Right cardiac atrium (tissue), 5 donors: Measurements from ENCODE around the gene RC3H2. TPM values are rescaled to one million over a fixed set of nuclear protein-coding genes. Genes with fewer than 3 reads are reported as not detected.

Experiments
- ATAC-seq, 2 donors: fragments of 200-7000 bp; cut with Tn5 transposase; one replicate each; pipeline versions ENCODE4 v1.8.0 to v1.9.1; 2020; ENCODE audit warnings: moderate library complexity in 2 of 2, mild to moderate bottlenecking in 1 of 2
- DNase-seq, 3 donors: peaks; one replicate each; pipeline ENCODE4 v3.0.0-alpha.2; 2020
- H3K27ac ChIP-seq: one replicate; pipeline ENCODE4 v1.5.1; 2013; ENCODE audit warnings: mild to moderate bottlenecking, low read length, control low read depth, moderate library complexity
- H3K27me3 ChIP-seq: one replicate; pipeline ENCODE4 v1.6.1; 2013; ENCODE audit not compliant: control insufficient read depth, insufficient read depth
- H3K4me1 ChIP-seq: one replicate; pipeline ENCODE4 v1.6.1; 2013; ENCODE audit warnings: low read length; ENCODE audit not compliant: control insufficient read depth, insufficient read depth
- H3K4me3 ChIP-seq: one replicate; pipeline ENCODE4 v1.5.1; 2013; ENCODE audit warnings: low read length, control low read depth
- H3K9me3 ChIP-seq: one replicate; pipeline ENCODE4 v1.6.1; 2013; ENCODE audit warnings: low read length; ENCODE audit not compliant: control insufficient read depth
- WGBS: extraction: QIAGEN DNeasy Blood & Tissue Kit; methylation state at CpG from one replicate; pipeline ENCODE4 v1.1.7; 2013; 5-methylcytosine and 5-hydroxymethylcytosine counted together
- intact Hi-C, 4 donors: fragments of 100-400 bp; cut with DNase I; formaldehyde crosslinking; loops; one replicate each; pipeline versions ENCODE4 v1.11.0 to v1.14.0; 2022 to 2023
- polyA plus RNA-seq: library from polyadenylated mRNA; stranded (reverse); fragments of 200-250 nt; gene quantifications from one replicate; pipeline ENCODE4 v1.2.3, GENCODE V29; 2013
- total RNA-seq, 4 donors: library from RNA; stranded (reverse); fragmentation: NEBNext Ultra II Directional; extraction: Animal tissue kit (Norgen Biotek cat#: 25700); gene quantifications; one replicate each; pipeline ENCODE4 v1.2.1, GENCODE V29; 2021
- donor health status: healthy with polysubstance abuse.
- donor health status: DM: no; HTN: yes; CAD: no.
- donor health status: DM: no; HTN: no; CAD: no.
- donor health status: DM: no; HTN: yes; CAD: no; lungs with severe emphysema.
- donor health status: DM: yes; HTN: yes; CAD: no.

Gene RC3H2
- total and polyA plus RNA-seq, 5 donors, result 11.5 to 42.1 (median 38.6) TPM

GRCh38 chr9:122941582-122942234 is 36.5 kb upstream of the RC3H2 start:
- intact Hi-C loops, result no loop called here
- Histone ChIP-seq H3K27me3 (no peaks in the 10 kb centered on the region), H3K4me3 (peak overlapping the region; percentile 85), H3K9me3 (no peaks in the 10 kb centered on the region), H3K27ac (peak overlapping the region; percentile 71), H3K4me1 (peaks cover 3% of the 10 kb centered on the region)
- DNase-seq, result no peak
- ATAC-seq, result peak; percentile 4 to 10
- 9% methylated on average over 17 of the region's 17 CpGs for WGBS

GRCh38 chr9:122940749-122941581 is 35.8 kb upstream of the RC3H2 start, which contains the start of gene RABGAP1:
RABGAP1 (plus strand) TSS chr9:122941020; CDS start chr9:122957060, 16,040 bp downstream.
- DNase-seq (peak; percentile 100), ATAC-seq (peak; percentile 99)
- Histone ChIP-seq H3K27ac (peak within 1 kb of the TSS; percentile 71), H3K9me3 (no peaks in the 10 kb centered on the region), H3K4me1 (peaks cover 3% of the 10 kb centered on the region), H3K4me3 (peak within 1 kb of the TSS; percentile 85), H3K27me3 (no peaks in the 10 kb centered on the region)
- under 1% methylated on average over 54 of the region's 54 CpGs for WGBS
- intact Hi-C loops, result no loop called here

- 31% methylated on average over 6 of the region's 6 CpGs for WGBS
- intact Hi-C loops, result no loop called here
- peak overlapping the region; percentile 3 for H3K27ac ChIP-seq
- H3K4me3 ChIP-seq, result peak overlapping the region; percentile 1
- no peaks in the 10 kb centered on the region for H3K9me3 ChIP-seq
- peaks cover 3% of the 10 kb centered on the region for H3K4me1 ChIP-seq
- no peak for ATAC-seq
- H3K27me3 ChIP-seq, result no peaks in the 10 kb centered on the region
- DNase-seq, result no peak
Observed at GRCh38 chr9:122940454-122940748, 35.2 kb upstream of the RC3H2 start.

GRCh38 chr9:122939601-122940000 is 34.4 kb upstream of the RC3H2 start:
- Histone ChIP-seq H3K4me3 (no peak overlapping the region), H3K27me3 (no peaks in the 10 kb centered on the region), H3K27ac (no peak overlapping the region), H3K4me1 (peaks cover 3% of the 10 kb centered on the region), H3K9me3 (no peaks in the 10 kb centered on the region)
- ATAC-seq (no peak), DNase-seq (no peak)
- intact Hi-C loops, result no loop called here
- WGBS, result 85% methylated on average over 4 of the region's 4 CpGs

- no peak for ATAC-seq
- intact Hi-C loops, result no loop called here
- Histone ChIP-seq H3K9me3 (no peaks in the 10 kb centered on the region), H3K4me3 (no peak overlapping the region), H3K27me3 (no peaks in the 10 kb centered on the region), H3K4me1 (peaks cover 2% of the 10 kb centered on the region), H3K27ac (no peak overlapping the region)
- WGBS, result 73% methylated on average over 1 of the region's 1 CpG
- DNase-seq, result no peak
Observed at GRCh38 chr9:122936883-122937282, 31.7 kb upstream of the RC3H2 start.

GRCh38 chr9:122936464-122936863 is 31.3 kb upstream of the RC3H2 start:
- Histone ChIP-seq H3K27me3 (no peaks in the 10 kb centered on the region), H3K27ac (no peak overlapping the region), H3K4me3 (no peak overlapping the region), H3K9me3 (no peaks in the 10 kb centered on the region), H3K4me1 (peaks cover 2% of the 10 kb centered on the region)
- ATAC-seq (no peak), DNase-seq (no peak)
- 90% methylated on average over 5 of the region's 5 CpGs for WGBS
- intact Hi-C loops, result no loop called here

- Histone ChIP-seq H3K27me3 (no peaks in the 10 kb centered on the region), H3K4me3 (peak within 1 kb of the TSS; percentile 97), H3K9me3 (no peaks in the 10 kb centered on the region), H3K27ac (peak within 1 kb of the TSS; percentile 95), H3K4me1 (peaks cover 4% of the 10 kb centered on the region)
- intact Hi-C loops, result no loop called here
- ATAC-seq (peak; percentile 99), DNase-seq (peak; percentile 95 to 97 (median 97))
- under 1% methylated on average over 51 of the region's 51 CpGs for WGBS
Observed at GRCh38 chr9:122931226-122932121, 26.3 kb upstream of the RC3H2 start, which contains the start of gene ZBTB26. ZBTB26 (minus strand) TSS chr9:122931512; CDS start chr9:122919934, 11,578 bp downstream.

- WGBS, result 23% methylated on average over 10 of the region's 10 CpGs
- Histone ChIP-seq H3K9me3 (no peaks in the 10 kb centered on the region), H3K4me1 (peaks cover 4% of the 10 kb centered on the region), H3K4me3 (peak overlapping the region; percentile 97), H3K27me3 (no peaks in the 10 kb centered on the region), H3K27ac (peak overlapping the region; percentile 95)
- intact Hi-C loops, result no loop called here
- no peak for DNase-seq
- ATAC-seq, result no peak
Observed at GRCh38 chr9:122930541-122931225, 25.5 kb upstream of the RC3H2 start.

- H3K27me3 ChIP-seq, result no peaks in the 10 kb centered on the region
- peaks cover 4% of the 10 kb centered on the region for H3K4me1 ChIP-seq
- no peak overlapping the region for H3K27ac ChIP-seq
- no peak overlapping the region for H3K4me3 ChIP-seq
- DNase-seq (no peak), ATAC-seq (no peak)
- WGBS, result 81% methylated on average over 1 of the region's 1 CpG
- intact Hi-C loops, result no loop called here
- no peaks in the 10 kb centered on the region for H3K9me3 ChIP-seq
Observed at GRCh38 chr9:122929796-122930354, 24.7 kb upstream of the RC3H2 start.

GRCh38 chr9:122923947-122924346 is 18.8 kb upstream of the RC3H2 start:
- WGBS, result 83% methylated on average over 3 of the region's 3 CpGs
- no peak for DNase-seq
- Histone ChIP-seq H3K27me3 (no peaks in the 10 kb centered on the region), H3K9me3 (no peaks in the 10 kb centered on the region), H3K4me1 (no peaks in the 10 kb centered on the region), H3K27ac (no peak overlapping the region), H3K4me3 (no peak overlapping the region)
- ATAC-seq, result no peak
- intact Hi-C loops, result no loop called here
